HG03060 (cell line): ENCODE data around the gene FOXO1.

ENCODE experiments used
- ATAC-seq: cut with Tn5 transposase; IDR thresholded peaks from one replicate; pipeline ENCODE4 v1.9.1; 2021; ENCODE audit warnings: low read depth, moderate number of reproducible peaks; ENCODE audit not compliant: unreplicated experiment

The FOXO1 gene

DNA sequence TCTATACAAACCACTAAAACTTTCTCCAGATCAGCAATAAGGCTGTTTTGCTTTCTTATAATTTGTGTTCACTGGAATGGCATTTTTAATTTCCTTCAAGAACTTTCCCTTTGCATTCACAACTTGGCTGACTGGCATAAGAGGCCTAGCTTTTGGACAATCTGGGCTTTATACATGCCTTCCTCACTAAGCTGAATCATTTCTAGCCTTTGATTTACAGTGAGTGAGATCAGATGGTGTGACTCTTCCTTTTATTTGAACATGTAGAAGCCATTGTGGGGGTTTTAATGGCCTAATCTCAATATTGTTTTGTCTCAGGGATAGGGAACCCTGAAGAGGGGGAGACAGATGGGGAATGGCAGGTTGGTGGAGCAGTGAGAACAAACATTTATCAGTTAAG, 82.7 kb downstream of the FOXO1 start:
- ATAC-seq: no peak

DNA sequence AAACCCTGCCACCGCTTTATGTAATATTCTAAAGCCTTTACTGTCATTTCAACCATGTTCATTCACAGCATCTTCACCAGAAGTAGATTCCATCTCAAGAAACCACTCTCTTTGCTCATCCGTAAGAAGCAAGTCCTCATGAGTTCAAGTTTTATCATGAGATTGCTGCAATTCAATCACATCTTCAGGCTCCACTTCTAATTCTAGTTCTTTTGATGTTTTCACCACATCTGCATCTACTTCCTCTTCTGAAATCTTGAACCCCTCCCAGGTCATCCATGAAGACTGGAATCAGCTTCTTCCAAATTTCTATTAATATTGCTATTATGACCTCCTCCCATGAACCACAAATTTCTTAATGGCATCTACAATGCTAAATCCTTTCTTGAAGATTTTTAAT, 83.9 kb downstream of the FOXO1 start:
- ATAC-seq: no peak

DNA sequence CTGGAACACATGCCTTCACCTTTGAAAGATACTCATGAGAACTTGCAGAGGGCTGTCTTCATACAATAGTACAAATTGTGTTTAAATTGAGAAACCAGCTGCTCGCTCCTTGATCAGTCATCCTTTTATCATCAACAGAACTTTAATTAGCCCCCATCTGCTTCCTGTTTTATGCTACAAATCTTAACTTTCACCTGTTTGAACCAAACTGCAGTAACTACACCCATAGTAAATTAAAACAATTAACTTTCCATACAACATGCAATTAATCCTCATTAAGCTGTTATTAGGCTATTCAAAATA, 85.2 kb downstream of the FOXO1 start:
- ATAC-seq: no peak

DNA sequence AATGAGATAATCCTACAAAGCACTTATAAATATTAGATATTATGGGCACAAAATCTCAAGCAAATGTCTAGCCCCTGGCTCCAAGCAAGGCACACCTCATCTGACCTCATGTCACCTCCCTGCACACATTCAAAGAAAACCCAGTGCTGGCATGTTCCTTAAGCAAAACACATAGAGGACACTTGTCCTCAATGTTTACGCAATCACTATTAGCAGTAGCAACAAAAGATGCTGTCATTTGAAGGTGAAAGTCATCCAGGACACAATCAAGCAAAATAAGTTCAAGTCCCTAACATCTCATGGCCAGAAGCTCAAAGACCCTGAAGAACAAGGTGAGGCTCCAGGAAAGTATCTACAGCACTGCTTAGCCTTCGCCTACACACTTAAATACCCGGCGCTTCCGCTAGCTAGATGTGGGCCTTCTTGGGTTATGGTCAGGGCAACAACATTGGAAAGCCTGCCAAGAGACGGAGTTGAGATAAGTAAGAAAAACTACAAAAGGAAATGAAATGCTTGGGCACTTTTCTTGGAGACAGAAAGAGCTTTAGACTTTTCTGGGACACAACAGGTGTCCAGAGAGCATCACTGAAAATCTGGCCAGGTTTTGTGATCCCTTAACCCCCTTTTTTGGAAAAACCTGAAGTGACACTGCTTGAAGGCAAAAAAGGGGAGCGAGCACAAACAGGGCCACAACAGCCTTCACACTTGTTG, 85.7 kb downstream of the FOXO1 start:
- no peak for ATAC-seq

DNA sequence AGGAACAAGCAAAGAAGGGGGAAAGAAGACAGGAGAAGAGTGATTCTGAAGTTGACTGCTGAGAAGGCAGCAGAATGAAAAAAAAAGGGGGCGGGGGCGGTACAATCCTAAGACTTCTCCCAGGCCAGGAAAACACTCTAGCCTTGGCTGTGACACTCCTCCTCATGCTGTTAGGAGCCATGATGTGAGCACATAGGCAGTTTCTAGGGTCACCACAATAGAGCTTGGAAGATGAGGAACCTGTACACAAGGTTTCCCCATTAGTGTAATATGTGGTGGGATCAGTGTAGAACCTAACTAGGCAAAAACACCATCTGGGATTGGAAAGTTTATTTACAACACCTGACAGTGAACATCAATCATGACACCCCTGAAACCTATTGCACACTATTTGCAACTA, 86.9 kb downstream of the FOXO1 start:
- no peak for ATAC-seq

DNA sequence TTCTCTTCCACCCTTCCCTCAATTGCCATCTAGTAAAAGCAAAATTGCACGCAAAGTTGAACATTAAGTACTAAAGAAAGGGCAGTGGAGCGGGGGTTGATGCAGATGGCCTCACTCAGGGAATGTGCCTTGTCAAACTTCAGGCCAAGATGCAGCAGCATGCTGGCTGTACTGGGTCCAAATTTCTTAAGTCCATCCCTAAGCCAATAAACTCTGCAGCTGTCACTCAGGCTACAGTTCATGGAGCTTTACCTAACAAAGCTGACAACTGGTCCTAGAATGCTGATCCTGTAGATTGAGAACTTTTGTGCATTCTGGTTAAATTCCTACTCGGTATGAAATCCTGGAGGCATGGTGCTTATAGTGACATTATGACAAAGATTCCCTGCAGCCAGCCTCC, 88.4 kb downstream of the FOXO1 start:
- no peak for ATAC-seq

DNA sequence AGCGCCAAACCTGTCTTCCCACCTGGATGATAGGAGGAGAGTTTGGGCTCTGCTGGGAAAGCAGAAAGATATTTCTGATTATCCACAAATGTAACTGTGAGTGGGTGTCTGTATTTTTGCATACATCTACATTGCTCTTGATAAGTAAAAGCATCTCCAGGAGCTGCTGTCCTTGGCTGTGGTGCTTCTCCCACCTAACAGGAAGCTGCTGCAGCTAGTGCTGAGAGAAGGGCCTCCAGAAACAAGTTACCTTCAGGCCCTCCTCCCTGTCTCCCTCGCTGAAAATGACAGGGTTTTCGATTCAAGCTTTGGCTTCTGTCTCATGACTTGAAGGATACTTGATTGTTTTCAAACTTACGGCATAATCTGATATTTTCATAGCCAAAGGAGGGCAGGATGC, 90.1 kb downstream of the FOXO1 start:
- no peak for ATAC-seq

DNA sequence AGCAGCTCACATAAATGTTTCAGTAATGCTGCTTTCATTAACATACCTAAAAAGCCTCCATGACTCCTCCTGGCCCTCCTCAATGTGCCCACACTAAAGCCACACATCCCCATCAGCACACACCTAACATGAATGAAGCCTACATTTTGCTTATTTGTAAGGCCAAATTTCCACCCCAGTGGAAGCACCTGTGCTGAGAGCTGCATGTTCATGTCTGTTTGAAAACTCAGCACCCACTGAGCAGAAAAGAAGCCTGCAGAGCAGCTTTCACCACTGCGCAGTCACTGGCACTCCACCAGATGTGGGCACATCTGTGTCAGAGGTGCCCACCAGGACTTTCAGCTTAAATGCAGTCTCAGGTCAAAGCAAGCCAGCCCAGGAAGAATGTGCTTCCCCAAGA, 93.5 kb downstream of the FOXO1 start:
- no peak for ATAC-seq

DNA sequence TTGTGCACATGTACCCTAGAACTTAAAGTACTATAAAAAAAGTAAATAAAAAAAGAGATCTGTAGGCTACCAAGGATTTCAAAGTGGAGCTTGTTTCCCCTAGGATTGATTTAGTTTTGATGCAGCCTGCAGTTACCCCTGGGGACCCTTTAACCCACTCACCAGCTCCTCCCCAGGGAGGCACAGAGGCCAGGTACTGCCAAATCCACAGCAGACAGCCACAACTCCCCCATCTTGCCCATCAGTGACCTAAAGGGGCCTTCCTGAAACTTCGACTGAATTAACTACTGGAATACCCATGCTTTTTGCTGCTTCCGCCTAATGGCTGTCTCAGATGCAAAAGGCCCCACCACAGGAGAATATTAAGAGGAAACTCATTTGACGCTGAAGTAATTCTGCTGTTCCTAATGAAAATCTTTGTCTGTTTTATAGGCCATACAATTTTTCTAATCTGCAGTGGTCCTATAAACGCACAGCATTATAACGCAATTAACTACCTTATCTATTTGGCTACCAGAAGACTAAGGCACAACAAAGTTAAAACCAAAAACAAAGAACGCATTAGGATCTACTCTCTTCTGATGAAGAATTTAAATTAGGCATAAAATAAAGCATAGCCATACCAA, 95.0 kb downstream of the FOXO1 start:
- no peak for ATAC-seq

DNA sequence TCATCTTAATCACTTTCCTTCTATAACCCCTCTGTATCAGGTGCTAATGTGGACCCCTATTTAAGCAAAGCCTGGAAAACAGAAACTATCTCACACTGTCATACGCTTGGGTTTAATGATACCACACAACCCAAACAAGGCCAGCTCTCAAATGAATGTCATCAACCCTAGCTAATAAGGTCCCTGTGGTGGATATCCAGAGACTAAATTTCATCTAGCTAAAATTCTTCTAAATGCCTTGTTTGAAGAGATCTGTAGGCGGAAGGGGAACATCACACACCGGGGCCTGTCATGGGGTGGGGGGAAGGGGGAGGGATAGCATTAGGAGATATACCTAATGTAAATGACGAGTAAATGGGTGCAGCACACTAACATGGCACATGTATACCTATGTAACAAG, 95.5 kb downstream of the FOXO1 start:
- ATAC-seq: no peak

DNA sequence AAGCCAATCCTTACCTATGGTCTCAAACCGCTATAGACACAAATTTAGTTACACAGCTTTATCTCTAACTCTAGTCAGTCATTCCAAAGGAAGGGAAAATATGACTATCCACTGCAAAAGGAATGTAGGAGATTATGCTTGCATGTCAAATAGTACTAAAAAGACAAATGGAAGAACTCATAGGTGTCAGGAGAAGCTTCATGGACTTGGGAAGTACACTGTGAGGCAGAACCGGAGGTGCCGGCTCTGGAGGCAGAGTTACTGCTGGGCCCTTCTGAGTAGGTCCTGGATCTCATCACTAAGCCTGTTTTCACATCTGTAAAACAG, 97.5 kb downstream of the FOXO1 start:
- no peak for ATAC-seq

DNA sequence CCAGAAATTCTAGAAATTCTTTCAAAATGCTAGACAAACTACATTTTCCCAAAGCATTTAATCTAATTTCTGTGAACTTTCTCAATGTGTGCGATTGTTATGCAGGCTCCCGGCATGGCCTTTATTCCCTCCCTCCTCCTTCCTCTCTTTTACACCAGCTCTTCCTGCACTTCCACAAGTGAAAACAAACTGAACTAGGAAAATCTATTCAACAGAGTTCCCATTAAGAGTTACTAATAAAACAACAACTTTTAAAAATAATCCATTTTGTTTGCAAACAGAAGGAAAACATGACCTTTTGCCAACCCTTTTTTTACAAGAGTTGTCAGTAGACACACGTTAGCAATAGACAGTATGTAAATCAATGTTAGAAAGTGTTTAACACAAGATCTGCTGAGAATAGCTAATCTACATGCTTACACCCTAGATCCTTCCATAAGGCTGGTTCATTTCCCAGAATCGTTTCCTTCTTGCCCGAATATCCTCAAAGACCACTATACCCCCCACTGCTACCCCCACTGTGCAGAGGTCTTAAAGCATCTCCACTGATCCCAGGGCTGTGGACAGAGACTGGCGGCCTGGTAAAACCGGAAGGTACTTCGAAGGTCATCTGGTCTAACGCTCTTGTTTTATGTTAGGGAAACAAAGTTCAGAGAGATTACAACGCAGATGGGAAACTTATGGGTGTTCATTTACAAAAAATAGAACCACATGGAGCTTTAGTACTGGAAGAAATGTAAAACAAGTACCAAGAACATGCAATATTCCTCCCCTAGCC, 98.0 kb downstream of the FOXO1 start:
- no peak for ATAC-seq

DNA sequence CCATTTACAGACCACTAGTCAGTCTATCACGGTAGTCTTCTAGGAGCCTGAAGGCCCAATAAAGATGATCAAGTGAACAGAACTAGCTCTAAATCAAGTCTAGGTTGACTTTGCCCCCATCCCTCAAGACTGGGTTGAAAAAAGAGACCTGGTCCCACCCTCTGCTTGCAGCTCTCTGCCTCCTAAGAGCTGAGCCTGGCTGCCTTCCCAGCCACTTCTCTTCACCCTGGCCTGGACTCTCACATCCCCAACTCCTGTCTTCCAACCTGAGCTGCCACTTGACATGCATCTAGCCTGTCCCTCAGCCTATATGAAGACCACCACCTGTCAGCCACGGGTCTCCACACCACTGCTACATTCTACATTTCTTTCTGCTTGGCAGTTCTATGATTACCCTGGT, 99.6 kb downstream of the FOXO1 start:
- ATAC-seq: no peak

DNA sequence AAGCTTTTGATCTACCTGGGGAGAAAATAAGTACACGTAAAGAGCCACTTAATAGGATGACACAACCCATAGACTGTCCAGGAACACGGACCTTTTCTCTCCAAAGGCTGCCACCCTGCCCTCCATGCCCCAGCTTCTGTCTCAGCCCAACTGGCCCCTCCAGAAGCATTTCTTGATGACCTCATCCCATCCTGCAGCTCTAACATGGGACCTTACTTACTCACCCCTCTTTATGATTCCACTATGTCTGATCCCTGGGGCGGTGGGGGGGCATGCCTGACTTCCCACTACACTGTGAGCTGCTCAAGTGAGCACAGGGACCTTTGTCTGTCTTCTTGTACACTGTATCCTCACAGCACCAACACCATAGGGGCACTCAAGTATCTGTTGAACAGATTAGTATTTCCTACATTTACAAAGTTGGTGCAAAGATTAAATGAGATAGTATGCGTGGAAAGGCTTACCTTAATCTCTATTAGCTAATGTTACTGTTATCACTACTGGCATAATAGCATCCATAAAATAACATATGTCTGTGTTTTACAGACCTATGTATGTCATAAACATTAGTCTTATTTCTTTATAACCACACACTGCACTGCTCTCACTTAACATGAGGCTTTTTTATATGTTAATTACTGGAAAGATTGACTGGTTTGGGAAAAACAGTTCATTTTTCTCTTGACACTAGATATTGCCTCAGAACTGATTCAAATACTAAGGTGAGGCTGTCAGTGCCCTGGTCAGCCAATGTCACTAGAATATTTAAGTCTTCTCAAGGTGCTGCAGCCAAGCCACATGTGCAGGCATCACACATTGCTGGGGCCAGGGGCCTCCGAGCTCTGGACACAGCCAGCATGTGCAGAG, 100.9 kb downstream of the FOXO1 start:
- no peak for ATAC-seq

DNA sequence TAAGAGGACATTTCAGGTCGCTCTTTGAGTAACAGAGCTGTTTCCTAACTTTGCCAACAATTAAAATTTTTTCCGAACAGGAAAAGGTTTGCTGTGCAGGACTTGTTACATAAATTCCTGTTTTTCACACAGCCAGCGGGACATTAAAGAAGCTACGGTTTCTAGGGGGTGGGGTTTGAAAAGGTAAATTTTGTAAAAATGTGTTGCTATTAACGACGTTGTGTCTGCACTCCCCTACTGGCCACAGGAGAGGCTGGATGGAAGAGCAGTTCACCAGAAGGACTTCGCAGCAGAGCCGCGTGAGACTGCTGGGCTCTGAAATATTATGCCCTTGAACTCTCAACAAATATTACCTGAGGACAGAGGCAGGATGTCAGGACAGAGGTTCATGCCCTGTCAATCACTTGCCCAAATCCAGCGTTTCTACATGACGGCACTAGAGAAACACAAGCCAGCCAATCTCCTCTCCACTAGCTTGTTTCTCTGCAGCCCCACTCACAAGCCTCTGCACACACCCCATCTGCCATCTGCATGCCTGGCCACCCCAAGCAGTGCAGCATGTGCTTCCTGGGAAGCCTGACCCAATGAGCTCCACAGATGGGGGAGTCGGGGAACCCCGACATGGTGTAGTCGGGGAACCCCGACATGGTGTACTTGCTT, 102.0 kb downstream of the FOXO1 start:
- no peak for ATAC-seq

DNA sequence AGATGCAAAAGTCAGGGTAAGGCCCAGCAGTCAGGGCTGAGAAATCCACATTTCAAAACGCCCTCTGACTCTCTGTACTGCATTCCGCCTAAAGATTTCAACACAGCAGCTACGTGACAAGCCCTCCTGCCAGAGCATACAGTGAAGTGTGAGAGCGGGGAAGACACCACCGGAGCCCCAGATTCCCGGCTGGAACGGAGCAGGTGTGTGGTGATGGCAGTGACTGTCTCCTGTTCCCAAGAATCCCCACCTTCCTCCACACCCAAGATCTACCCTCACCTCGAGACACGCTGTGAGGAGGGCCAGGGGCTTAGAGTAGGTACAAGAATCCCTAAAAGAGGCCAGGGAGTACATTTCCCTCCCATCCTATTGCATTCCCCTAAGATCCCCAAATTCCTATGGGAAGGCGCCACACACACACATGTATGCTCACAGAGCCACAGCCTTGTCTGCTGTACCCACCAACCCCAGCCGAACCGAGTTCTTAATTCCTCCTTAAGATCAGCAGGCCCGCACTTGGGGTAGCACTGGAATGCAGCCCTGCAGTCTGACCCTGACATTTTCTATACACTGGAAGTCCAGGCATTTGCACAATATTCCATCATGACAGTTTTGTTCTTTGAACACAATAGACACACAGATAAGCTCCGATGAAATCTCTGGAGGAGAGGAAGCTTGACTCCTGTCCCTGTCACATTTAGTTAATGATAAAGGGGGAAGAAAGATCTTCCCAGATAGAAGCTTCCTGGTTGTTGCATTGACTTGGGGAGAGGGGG, 102.9 kb downstream of the FOXO1 start:
- ATAC-seq: no peak

DNA sequence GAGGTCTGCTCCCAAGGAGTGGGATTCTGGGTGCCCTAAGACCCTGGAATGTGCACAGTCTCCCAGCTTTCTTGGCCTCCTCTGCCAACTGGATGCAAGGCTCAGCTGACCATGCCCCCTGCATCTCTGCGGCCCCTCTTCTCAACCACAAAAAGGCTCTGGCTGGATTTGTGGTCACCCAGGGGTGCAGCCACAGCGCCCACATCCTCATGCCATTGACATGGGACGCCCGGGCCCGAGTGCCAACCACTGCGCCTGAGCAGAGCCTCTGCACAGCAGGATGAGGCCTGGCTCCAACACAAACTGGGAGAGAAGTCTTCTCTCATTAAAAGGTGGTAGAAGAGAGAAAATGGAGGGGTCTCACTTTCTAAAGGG, 103.5 kb downstream of the FOXO1 start:
- no peak for ATAC-seq

DNA sequence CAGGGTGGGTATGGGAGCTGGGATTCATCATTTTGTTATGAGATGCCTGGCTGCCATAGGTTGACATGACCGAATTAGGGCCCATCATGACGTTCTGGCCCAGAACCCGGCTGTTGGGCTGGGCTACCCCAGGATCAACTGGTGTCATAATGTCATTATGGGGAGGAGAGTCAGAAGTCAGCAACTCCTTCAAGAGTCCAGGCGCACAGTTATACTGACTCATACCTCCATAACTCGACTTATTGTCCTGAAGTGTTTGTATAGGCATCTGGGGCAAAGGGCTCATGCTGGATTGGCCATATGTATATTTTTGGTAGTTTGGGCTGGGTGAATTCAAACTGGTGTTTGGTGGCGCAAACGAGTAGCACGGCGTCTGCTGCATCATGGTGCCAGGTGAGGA, 106.5 kb downstream of the FOXO1 start:
- ATAC-seq: no peak

DNA sequence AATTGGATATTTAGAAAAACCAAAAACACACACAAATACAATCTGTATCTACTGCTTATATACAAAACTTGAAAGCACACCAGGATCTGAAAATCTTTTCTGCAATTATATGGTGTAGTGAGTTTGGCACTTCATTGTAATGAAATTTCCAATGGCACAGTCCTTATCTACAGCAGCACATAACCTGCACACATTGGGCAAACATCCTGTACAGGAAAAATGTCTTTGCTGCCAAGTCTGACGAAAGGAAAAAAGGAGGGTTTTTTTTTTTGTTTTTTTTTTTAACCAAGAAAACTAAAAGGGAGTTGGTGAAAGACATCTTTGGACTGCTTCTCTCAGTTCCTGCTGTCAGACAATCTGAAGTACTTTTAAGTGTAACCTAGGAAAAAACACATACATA, 107.8 kb downstream of the FOXO1 start:
- no peak for ATAC-seq

DNA sequence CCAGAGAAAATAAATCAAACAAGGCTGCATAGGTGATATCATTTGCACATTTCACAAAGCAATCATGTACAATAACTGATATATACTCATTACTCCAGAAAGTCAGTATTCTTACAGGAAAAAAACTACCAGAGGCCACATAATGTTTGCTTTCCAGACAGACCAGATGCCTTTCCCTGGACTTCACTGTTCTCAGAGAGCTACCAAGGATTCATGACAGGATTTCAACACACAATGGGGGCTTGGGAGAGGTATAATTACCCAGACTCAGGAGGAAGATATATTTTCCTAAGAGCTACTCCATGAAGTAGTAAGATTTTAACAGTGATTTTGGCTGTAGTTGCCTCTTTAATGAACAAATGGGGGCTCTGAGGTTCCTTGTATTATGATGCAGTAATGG, 110.0 kb downstream of the FOXO1 start:
- no peak for ATAC-seq
